Large intestine (tissue), 3 donors: Measurements from ENCODE around the gene PLEKHA1. TPM values are rescaled to one million over a fixed set of nuclear protein-coding genes. Genes with fewer than 3 reads are reported as not detected.
A peak's percentile ranks its signal among the peaks of the same experiment; 100 is the strongest.

Source experiments
- DNase-seq, 2 donors: peaks; one replicate each; pipeline versions ENCODE4 v3.0.0 to v3.0.0-alpha.2; 2013
- H3K27ac ChIP-seq: one replicate; pipeline ENCODE4 v1.5.1; 2013; ENCODE audit warnings: low read length
- H3K27me3 ChIP-seq: 2 replicates; pipeline ENCODE4 v1.6.1; 2013; ENCODE audit warnings: low read length; ENCODE audit not compliant: control insufficient read depth, insufficient read depth
- H3K36me3 ChIP-seq: 2 replicates; pipeline ENCODE4 v1.6.1; 2013; ENCODE audit warnings: low read length; ENCODE audit not compliant: control insufficient read depth, insufficient read depth
- H3K4me1 ChIP-seq: one replicate; pipeline ENCODE4 v1.6.1; 2013; ENCODE audit warnings: low read length; ENCODE audit not compliant: control insufficient read depth, insufficient read depth
- H3K4me3 ChIP-seq: one replicate; pipeline ENCODE4 v1.5.1; 2013; ENCODE audit warnings: low read length
- H3K9me3 ChIP-seq: one replicate; pipeline ENCODE4 v1.6.1; 2013; ENCODE audit warnings: mild to moderate bottlenecking, low read depth, low read length, moderate library complexity; ENCODE audit not compliant: control insufficient read depth
- WGBS: methylation state at CpG from one replicate; pipeline ENCODE4 v1.1.5; 2013; ENCODE audit warnings: low lambda C conversion rate; ENCODE audit not compliant: insufficient coverage; 5-methylcytosine and 5-hydroxymethylcytosine counted together
- polyA plus RNA-seq: library from polyadenylated mRNA; unstranded; fragments of 120-200 nt; gene quantifications from one replicate; pipeline ENCODE4 v1.2.1, GENCODE V29; 2013

Gene PLEKHA1
- polyA plus RNA-seq, 1 donor, result 65.6 TPM

DNA sequence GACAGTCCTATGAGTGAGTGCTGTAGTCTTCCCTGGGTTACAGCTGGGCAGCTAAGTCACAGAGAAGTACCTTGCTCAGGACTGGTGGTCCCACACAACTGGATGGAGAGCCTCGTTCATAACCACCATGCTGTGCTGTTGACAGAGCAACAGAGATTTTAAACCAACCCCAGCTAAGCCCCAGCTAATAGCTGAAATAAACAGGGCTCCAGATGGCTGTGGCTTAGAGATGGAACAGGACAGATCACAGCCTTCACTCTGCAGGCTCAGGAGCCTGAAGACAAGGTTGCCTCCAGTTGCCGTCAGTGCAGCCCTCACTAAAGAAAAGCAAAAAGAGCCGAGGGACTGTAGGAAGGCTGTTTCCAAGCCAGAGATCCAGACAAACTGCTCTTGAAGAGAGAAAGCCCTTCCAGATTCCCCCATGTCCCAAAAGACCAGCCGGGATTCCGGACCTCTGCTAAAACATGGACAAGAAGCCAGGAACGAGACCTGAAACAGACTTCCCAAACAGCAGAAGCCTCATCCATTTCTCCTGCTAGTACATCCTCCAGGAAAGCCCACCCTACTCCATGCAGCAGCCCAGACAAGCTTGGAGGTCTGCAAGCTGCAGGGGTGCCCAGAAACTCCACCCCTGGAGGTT lies 91.0 kb downstream of the PLEKHA1 start:
- no peak for DNase-seq
- peaks cover 30% of the 10 kb centered on the region for H3K27me3 ChIP-seq
- peaks cover 8% of the 10 kb centered on the region for H3K4me1 ChIP-seq
- no peak overlapping the region for H3K27ac ChIP-seq
- H3K36me3 ChIP-seq, result no peaks in the 10 kb centered on the region
- WGBS, result no CpG with 5 or more reads among the region's 6 CpGs
- H3K4me3 ChIP-seq, result no peak overlapping the region
- H3K9me3 ChIP-seq, result no peaks in the 10 kb centered on the region

DNA sequence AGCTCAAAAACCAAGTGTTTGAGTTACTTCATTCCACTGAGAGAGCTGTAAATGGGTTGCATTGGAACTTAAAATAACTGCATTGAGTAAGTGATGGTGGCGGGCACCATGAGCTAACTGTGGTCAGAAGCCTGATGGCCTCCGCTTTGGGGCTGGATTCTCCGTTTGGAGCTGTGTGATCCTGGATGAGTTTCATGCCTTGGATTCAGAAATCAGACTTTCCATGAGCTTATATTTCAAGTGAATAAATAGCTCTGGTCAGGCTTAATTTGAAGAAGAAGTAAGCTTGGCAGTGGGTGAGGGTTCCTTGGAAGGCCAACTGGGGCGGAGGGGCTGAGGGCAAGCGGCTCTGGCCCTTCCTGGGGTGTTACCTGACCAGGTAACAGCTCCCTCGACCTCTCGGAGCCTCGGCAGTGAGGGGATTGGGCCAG lies 92.5 kb downstream of the PLEKHA1 start:
- H3K4me3 ChIP-seq, result no peak overlapping the region
- no peaks in the 10 kb centered on the region for H3K9me3 ChIP-seq
- H3K27ac ChIP-seq, result no peak overlapping the region
- no peaks in the 10 kb centered on the region for H3K36me3 ChIP-seq
- no peak for DNase-seq
- H3K27me3 ChIP-seq, result peaks cover 26% of the 10 kb centered on the region
- peaks cover 5% of the 10 kb centered on the region for H3K4me1 ChIP-seq
- WGBS, result no CpG with 5 or more reads among the region's 8 CpGs

DNA sequence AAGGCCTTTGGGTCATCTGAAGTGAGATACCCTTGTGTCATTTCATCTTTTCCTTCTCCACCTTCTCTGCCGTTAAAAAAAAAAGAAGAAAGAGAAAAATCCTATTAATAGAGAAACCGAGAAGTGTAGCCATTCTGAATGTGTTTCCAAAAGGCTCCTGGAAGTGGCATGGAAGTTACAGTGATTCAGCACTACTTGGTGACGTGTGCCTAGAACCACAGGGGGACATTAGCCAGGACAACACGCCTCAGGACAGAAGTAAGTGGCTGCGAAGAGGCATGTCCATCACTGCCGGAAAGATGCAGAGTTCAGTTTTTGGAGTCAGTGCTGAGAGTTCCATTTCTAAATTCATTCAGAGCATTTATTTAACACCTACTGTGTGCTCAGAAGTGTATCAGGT lies 93.2 kb downstream of the PLEKHA1 start:
- H3K4me1 ChIP-seq, result peaks cover 3% of the 10 kb centered on the region
- H3K4me3 ChIP-seq, result no peak overlapping the region
- H3K9me3 ChIP-seq, result no peaks in the 10 kb centered on the region
- H3K27ac ChIP-seq, result no peak overlapping the region
- H3K36me3 ChIP-seq, result no peaks in the 10 kb centered on the region
- H3K27me3 ChIP-seq, result peaks cover 18% of the 10 kb centered on the region
- 100% methylated on average over 1 of the region's 6 CpGs for WGBS
- DNase-seq, result no peak

DNA sequence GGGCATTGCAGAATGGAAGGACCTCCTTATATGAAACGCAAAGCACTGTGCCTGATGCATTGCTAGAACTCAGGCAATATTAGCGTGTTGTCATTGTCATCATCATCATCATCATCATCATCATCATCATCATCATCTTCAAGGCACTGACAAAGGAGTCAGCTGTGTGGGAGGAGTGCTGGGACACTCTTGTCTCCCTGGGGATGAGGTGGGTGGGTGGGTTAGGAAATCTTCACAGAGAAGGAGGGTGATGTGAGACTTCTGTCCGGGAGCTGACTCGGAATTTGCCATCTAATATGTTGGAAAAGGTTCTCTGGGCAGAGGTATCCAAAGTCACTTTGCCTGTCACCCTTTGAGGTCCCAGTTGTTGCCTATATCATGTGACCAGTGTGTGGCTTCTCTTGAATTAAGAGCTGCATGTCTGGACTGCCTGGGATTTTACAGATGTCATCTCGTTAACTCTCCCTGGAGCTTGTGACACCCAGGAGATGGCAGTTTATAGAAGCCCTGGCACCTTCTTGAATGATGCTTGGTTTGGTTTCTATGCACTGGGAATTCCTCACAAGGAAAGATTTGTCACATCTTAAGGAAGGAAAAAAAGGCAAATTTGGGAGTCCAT lies 93.9 kb downstream of the PLEKHA1 start:
- WGBS, result no CpG with 5 or more reads among the region's 5 CpGs
- Histone ChIP-seq H3K27ac (no peak overlapping the region), H3K4me3 (no peak overlapping the region), H3K36me3 (no peaks in the 10 kb centered on the region), H3K9me3 (no peaks in the 10 kb centered on the region), H3K27me3 (peaks cover 13% of the 10 kb centered on the region), H3K4me1 (no peaks in the 10 kb centered on the region)
- no peak for DNase-seq

DNA sequence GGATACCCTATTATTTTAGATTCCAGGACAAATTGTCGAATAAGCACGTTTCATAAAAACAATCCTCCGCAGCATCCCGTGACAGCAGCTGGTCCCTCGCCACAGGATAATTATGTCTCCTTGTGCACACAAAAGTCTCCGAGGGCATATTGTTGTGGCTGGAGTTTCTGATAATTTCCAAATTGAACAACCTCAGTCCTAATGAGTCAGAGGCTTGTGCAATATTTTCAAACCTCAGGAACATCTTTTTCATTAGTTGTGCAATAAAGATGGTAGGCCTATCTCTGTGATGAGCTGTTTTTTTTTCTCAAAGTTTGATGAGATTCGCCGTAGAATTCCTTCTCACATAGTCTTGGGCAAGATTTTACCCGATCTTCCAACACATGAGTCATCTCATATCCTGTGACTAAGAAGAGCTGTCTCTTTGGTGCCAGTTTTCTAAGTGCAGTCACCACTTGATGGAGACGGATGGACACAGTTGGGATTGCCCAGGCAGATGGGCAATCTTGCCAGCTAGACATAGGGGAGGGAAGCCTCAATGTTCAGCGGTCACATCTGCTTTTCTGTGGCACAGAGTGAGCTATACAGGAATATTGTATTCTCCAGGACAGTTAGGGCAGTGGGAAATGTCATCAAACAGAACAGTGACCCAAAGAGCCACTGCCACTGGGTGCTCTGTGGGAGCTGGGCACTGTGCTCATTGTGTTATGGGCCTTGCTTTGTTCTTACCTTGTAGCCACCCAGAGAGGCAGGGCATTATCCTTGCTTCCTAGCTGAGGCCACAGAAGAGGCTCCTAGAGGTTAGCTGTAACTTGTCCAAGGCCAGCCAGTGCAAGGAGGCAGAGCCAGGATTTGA lies 94.6 kb downstream of the PLEKHA1 start:
- WGBS, result 100% methylated on average over 2 of the region's 11 CpGs

DNA sequence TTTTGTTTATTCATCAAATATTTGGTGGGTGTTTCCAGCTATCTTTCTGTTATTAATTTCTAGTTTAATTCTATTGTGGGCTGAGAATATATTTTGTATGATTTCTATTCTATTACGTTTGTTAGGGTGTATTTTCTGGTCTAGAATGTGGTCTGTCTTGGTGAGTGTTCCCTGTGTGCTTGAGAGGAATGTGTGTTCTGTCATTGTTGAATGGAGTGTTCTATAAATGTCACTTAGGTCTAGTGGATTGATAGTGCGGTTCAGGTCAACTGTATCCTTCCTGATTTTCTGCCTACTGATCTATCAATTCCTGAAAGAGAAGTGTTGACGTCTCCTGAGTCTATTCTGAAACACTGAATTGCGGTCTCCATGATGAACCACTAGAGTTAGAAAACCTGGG lies 95.3 kb downstream of the PLEKHA1 start:
- Histone ChIP-seq H3K27me3 (no peaks in the 10 kb centered on the region), H3K27ac (no peak overlapping the region), H3K36me3 (no peaks in the 10 kb centered on the region), H3K4me3 (no peak overlapping the region), H3K4me1 (peaks cover 3% of the 10 kb centered on the region), H3K9me3 (no peaks in the 10 kb centered on the region)
- WGBS, result no CpG with 5 or more reads among the region's 4 CpGs
- DNase-seq, result no peak

More for the DNA sequence above, 94.6 kb downstream of the PLEKHA1 start:
- Histone ChIP-seq H3K27ac (no peak overlapping the region), H3K27me3 (peaks cover 6% of the 10 kb centered on the region), H3K9me3 (no peaks in the 10 kb centered on the region), H3K4me3 (no peak overlapping the region), H3K4me1 (peaks cover under 1% of the 10 kb centered on the region), H3K36me3 (no peaks in the 10 kb centered on the region)
- no peak for DNase-seq

DNA sequence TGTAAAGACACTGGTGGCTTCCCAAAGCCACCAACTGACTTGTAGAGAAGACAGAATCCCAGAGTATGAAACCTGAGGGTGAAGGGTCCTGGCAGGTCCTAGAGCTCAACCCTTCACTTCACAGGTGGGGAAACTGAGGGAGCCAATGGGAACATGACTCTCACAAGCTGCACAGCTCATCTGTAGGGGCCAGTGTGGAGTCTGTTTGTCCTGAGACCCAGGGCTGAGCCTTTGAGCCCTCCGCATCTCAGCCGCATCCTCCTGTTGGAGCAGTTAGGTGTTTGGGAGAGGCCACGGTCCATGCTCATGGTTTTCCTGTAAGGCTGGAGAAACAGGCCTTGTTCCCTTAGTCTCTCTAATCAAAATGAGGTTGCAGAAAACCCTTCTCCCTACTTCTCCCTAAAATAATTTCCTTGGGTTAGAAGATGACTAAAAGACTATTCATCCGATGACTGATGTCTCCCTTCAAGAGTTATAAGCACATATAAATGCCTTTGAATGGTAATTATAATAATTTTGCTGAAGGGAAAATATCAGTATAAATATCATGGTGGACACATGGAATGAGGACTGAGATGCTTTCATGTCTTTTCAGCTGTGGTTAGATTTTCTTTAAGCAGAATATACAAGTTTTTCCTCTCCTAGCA lies 97.1 kb downstream of the PLEKHA1 start:
- no peak for DNase-seq
- no CpG with 5 or more reads among the region's 4 CpGs for WGBS
- Histone ChIP-seq H3K27ac (no peak overlapping the region), H3K36me3 (no peaks in the 10 kb centered on the region), H3K4me1 (peaks cover 15% of the 10 kb centered on the region), H3K27me3 (no peaks in the 10 kb centered on the region), H3K9me3 (no peaks in the 10 kb centered on the region), H3K4me3 (no peak overlapping the region)

DNA sequence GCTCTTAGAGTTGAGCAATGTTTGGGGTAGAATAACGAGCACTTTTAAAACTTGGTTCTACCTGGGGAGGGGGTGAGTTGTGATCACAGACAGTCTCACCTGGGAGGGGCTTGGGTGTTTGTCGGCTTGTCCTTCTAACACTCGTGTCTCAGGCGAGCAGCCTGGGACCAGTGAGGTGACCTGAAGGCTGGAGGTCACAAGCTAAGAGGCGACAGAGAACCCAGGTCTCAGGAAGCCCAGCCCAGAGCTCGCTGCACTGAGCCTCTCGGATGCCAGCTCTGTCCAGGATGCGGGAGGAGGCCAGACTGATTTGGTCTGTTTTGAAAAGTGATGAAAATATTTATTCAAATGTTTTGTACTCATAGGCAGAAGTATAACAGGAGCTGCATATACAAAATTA lies 98.6 kb downstream of the PLEKHA1 start:
- Histone ChIP-seq H3K27ac (no peak overlapping the region), H3K4me1 (peaks cover 16% of the 10 kb centered on the region), H3K27me3 (no peaks in the 10 kb centered on the region), H3K9me3 (no peaks in the 10 kb centered on the region), H3K36me3 (no peaks in the 10 kb centered on the region), H3K4me3 (no peak overlapping the region)
- 86% methylated on average over 6 of the region's 8 CpGs for WGBS
- DNase-seq, result no peak

DNA sequence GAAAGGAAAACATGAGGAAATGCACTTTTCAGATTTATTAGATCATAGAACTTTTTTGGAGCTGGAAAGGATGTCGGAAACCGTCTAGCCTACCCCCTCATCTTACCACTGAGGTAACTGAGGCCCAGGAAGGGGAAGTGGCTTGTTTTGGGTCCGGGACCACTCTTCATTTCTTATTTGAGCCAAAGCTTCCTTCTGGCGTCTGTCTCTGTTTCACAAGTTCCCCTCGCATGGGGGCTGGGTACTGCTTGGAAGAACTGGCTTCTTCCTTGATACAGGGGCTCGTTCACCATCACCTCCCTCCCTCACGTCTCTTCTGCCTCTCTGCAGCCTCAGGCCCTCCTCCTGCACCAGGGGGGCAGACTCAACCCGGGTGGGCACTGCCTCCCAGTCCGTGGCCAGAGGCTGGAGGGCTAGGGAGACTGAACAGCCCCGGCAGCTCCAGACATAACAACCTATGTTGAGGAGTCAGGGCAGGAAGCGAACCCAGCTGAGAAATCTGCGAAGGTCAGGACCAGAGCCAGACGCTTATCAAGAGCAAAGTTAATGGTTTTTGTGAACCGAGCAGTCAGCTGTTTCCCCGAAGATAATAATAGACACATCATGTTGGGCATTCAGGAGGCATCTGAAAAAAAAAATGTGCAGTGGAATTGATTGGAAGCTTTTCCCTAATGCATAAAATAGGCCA lies 99.8 kb downstream of the PLEKHA1 start:
- Histone ChIP-seq H3K27me3 (no peaks in the 10 kb centered on the region), H3K4me1 (peaks cover 16% of the 10 kb centered on the region), H3K9me3 (no peaks in the 10 kb centered on the region), H3K36me3 (no peaks in the 10 kb centered on the region), H3K27ac (no peak overlapping the region), H3K4me3 (no peak overlapping the region)
- WGBS, result 34% methylated on average over 2 of the region's 15 CpGs
- peak in 1 of 2 donors; percentile 55 for DNase-seq

DNA sequence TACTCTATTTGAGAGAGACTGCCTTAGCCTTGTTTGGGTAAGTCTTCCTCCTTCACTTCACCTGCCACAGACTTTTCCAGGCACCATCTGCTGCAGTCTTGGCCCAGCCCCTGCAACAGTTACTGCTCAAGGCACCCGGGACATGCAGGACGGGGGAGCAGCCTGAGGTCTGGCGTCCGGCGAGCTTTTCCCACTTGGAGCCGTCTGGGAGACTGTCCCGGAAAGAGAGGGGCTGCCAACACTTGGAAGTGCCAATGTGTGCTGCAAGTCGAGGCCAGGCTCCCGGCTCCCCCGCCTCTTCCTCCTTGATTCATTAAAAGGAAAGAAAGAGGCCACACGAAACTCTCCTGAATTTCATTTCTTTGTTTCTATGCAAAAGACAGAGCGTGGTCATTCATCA lies 100.6 kb downstream of the PLEKHA1 start:
- Histone ChIP-seq H3K36me3 (no peaks in the 10 kb centered on the region), H3K27ac (no peak overlapping the region), H3K4me3 (no peak overlapping the region), H3K27me3 (no peaks in the 10 kb centered on the region), H3K9me3 (no peaks in the 10 kb centered on the region), H3K4me1 (peaks cover 16% of the 10 kb centered on the region)
- 100% methylated on average over 2 of the region's 12 CpGs for WGBS
- no peak for DNase-seq
